GM23338 (cell line): ENCODE results near the gene COL9A1. TPM values are rescaled to one million over a fixed set of nuclear protein-coding genes. Genes with fewer than 3 reads are reported as not detected.

ENCODE experiments used
- ATAC-seq: fragments of 200-7000 bp; cut with Tn5 transposase; 3 replicates; pipeline ENCODE4 v1.9.1; 2020
- DNase-seq: peaks from one replicate; pipeline ENCODE4 v3.0.0-alpha.2; 2015; ENCODE audit warnings: low spot score
- H2AFZ ChIP-seq: fragments of 200-600 bp; sonication (generic); 2 replicates; pipeline ENCODE4 v1.8.0; 2016; ENCODE audit warnings: antibody characterized with exemption, mild to moderate bottlenecking, moderate library complexity
- H3F3A ChIP-seq: fragments of 200-600 bp; sonication (generic); replicated peaks from 2 replicates; pipeline ENCODE4 v1.8.0; 2017; ENCODE audit warnings: antibody characterized with exemption, mixed run types, low read depth
- H3K27ac ChIP-seq: fragments of 200-600 bp; sonication (generic); 2 replicates; pipeline ENCODE4 v1.6.1; 2016; ENCODE audit warnings: low read depth
- H3K27me3 ChIP-seq: fragments of 200-600 bp; sonication (generic); 2 replicates; pipeline ENCODE4 v1.8.0; 2016; ENCODE audit warnings: mild to moderate bottlenecking, mixed run types, moderate library complexity; ENCODE audit not compliant: insufficient read depth
- H3K36me3 ChIP-seq: fragments of 200-600 bp; sonication (generic); 2 replicates; pipeline ENCODE4 v1.8.0; 2016; ENCODE audit warnings: mild to moderate bottlenecking; ENCODE audit not compliant: insufficient read depth
- H3K4me1 ChIP-seq: fragments of 200-600 bp; sonication (generic); 2 replicates; pipeline ENCODE4 v1.8.0; 2016; ENCODE audit warnings: mild to moderate bottlenecking, moderate library complexity; ENCODE audit not compliant: insufficient read depth
- H3K4me2 ChIP-seq: fragments of 200-600 bp; sonication (generic); 2 replicates; pipeline ENCODE4 v1.7.1; 2017; ENCODE audit warnings: mixed run types
- H3K4me3 ChIP-seq: fragments of 200-600 bp; sonication (generic); 2 replicates; pipeline ENCODE4 v1.6.1; 2016; ENCODE audit warnings: mixed run types
- H3K79me2 ChIP-seq: fragments of 200-600 bp; sonication (generic); replicated peaks from 2 replicates; pipeline ENCODE4 v1.8.0; 2017; ENCODE audit warnings: mild to moderate bottlenecking; ENCODE audit not compliant: insufficient read depth
- H3K9me2 ChIP-seq: fragments of 200-600 bp; sonication (generic); 2 replicates; pipeline ENCODE4 v1.8.0; 2017; ENCODE audit not compliant: insufficient read depth
- H4K20me1 ChIP-seq: fragments of 200-600 bp; sonication (generic); replicated peaks from 2 replicates; pipeline ENCODE4 v1.8.0; 2017; ENCODE audit warnings: mild to moderate bottlenecking; ENCODE audit not compliant: insufficient read depth
- H3K27ac Mint-ChIP-seq: 2 replicates; pipeline ENCODE4 v1.8.0; 2020; ENCODE audit warnings: inconsistent platforms, mild to moderate bottlenecking, moderate library complexity, mixed read lengths
- H3K27me3 Mint-ChIP-seq: 3 replicates; pipeline ENCODE4 v1.8.0; 2022; ENCODE audit warnings: low read depth, mild to moderate bottlenecking, moderate library complexity, mixed read lengths, inconsistent platforms; ENCODE audit not compliant: insufficient read depth, poor library complexity
- H3K36me3 Mint-ChIP-seq: 3 replicates; pipeline ENCODE4 v1.8.0; 2021; ENCODE audit warnings: low read depth, mild to moderate bottlenecking, inconsistent platforms, moderate library complexity, mixed read lengths
- H3K4me1 Mint-ChIP-seq: 3 replicates; pipeline ENCODE4 v1.8.0; 2020; ENCODE audit warnings: mild to moderate bottlenecking, inconsistent platforms, mixed read lengths
- H3K4me3 Mint-ChIP-seq: 3 replicates; pipeline ENCODE4 v1.8.0; 2021; ENCODE audit warnings: moderate library complexity, mild to moderate bottlenecking, inconsistent platforms, mixed read lengths
- H3K9me3 Mint-ChIP-seq: 3 replicates; pipeline ENCODE4 v1.8.0; 2020; ENCODE audit warnings: moderate library complexity, mild to moderate bottlenecking, inconsistent platforms, mixed read lengths
- EZH2 ChIP-seq: fragments of 200-600 bp; sonication (generic); IDR thresholded peaks from one replicate; pipeline ENCODE4 v1.8.0; 2017; ENCODE audit warnings: antibody characterized with exemption, mild to moderate bottlenecking, low read depth; ENCODE audit not compliant: unreplicated experiment
- EZH2phosphoT487 ChIP-seq: fragments of 200-600 bp; sonication (generic); IDR thresholded peaks from one replicate; pipeline ENCODE4 v1.8.1; 2018; ENCODE audit warnings: antibody characterized with exemption; ENCODE audit not compliant: unreplicated experiment
- NANOG ChIP-seq: IDR thresholded peaks from 2 replicates; pipeline ENCODE4 v1.6.1; 2016; ENCODE audit warnings: antibody characterized with exemption, borderline replicate concordance
- POLR2AphosphoS5 ChIP-seq: IDR thresholded peaks from 2 replicates; pipeline ENCODE4 v1.6.1; 2016; ENCODE audit warnings: antibody characterized with exemption, low read depth
- STAT1 ChIP-seq: IDR thresholded peaks from one replicate; pipeline ENCODE4 v1.6.1; 2016; ENCODE audit warnings: antibody characterized with exemption; ENCODE audit not compliant: unreplicated experiment
- ZNF331 ChIP-seq: fragments of 250-450 bp; sonication (Bioruptor Pico); IDR thresholded peaks from 2 replicates; pipeline ENCODE4 v1.5.0; 2020; ENCODE audit warnings: low read depth, mild to moderate bottlenecking, moderate library complexity
- polyA plus RNA-seq: library from polyadenylated mRNA; unstranded; fragments of >200 nt; fragmentation: Nextera tagmentation; extraction: Ambion mirVana; gene quantifications from 2 replicates; pipeline ENCODE4 v1.2.1, GENCODE V29; 2016
- total RNA-seq: library from RNA; depleted of rRNA; stranded (reverse); fragments of >200 nt; shearing (Covaris generic); gene quantifications from 2 replicates; pipeline ENCODE4 v1.2.3, GENCODE V29; 2014
- TF ChIP-seq, protein P1 (sequence below): fragments of 250-450 bp; sonication (Bioruptor Pico); IDR thresholded peaks from 2 replicates; pipeline ENCODE4 v1.5.0; 2020; ENCODE audit warnings: mild to moderate bottlenecking, moderate library complexity
- TF ChIP-seq, protein P2 (sequence below), 2 experiments: fragments of 200-600 bp in 1 of 2; sonication (generic) in 1 of 2; conservative IDR thresholded peaks; 2 replicates each; pipeline versions ENCODE4 v1.5.1 to v1.6.1; 2016 to 2017; ENCODE audit warnings: antibody characterized with exemption in 2 of 2, low read depth in 2 of 2, mild to moderate bottlenecking in 2 of 2, moderate library complexity in 1 of 2
- TF ChIP-seq, protein P3 (sequence below): IDR thresholded peaks from 2 replicates; pipeline ENCODE4 v1.6.1; 2016; ENCODE audit warnings: antibody characterized with exemption

COL9A1 gene
- total and polyA plus RNA-seq, 2 experiments from 2014 or later: 16.0 to 20.3 TPM

DNA sequence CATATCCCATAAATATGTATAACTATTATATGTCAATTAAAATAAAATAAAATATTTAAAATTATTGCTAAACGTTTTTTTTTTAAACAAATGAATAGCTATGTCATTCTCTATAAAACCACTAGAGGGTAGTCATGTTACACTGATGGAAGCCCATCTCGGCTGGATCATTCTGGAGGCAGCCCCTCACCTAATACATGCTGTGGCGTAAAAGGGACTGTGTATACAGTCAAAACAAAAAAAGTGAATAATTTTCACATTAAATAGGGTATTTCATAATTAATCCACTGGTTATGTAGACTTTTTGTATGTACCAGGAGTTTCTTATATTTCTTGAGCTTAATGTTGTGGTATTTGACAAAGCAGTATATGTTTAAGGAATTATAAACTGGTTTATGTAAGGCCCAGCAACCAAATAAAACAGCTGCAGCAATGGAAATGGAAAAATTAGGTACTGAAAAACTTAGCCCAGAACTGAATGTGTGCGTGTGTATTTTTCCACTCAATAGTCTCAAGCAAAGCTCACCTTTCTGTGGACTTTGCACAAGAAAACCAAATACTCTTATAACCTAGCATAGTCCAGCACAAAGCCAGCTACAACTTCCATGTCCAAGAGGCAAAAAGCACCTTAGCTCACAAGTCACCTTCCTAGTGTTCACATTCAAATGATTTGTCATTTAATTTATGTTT is 81.7 kb downstream of the COL9A1 start:
- H4K20me1 ChIP-seq: no peaks in the 10 kb centered on the region
- Mint-ChIP-seq H3K4me1 (no peaks in the 10 kb centered on the region; the same call in 2 of the 3 replicates), H3K4me3 (no peak overlapping the region), H3K9me3 (no peaks in the 10 kb centered on the region; the same call in 2 of the 3 replicates), H3K27ac (no peak overlapping the region; the same call in 1 of the 2 replicates), H3K36me3 (no peaks in the 10 kb centered on the region), H3K27me3 (peaks cover 2% of the 10 kb centered on the region)
- TF ChIP-seq, protein P1, sequence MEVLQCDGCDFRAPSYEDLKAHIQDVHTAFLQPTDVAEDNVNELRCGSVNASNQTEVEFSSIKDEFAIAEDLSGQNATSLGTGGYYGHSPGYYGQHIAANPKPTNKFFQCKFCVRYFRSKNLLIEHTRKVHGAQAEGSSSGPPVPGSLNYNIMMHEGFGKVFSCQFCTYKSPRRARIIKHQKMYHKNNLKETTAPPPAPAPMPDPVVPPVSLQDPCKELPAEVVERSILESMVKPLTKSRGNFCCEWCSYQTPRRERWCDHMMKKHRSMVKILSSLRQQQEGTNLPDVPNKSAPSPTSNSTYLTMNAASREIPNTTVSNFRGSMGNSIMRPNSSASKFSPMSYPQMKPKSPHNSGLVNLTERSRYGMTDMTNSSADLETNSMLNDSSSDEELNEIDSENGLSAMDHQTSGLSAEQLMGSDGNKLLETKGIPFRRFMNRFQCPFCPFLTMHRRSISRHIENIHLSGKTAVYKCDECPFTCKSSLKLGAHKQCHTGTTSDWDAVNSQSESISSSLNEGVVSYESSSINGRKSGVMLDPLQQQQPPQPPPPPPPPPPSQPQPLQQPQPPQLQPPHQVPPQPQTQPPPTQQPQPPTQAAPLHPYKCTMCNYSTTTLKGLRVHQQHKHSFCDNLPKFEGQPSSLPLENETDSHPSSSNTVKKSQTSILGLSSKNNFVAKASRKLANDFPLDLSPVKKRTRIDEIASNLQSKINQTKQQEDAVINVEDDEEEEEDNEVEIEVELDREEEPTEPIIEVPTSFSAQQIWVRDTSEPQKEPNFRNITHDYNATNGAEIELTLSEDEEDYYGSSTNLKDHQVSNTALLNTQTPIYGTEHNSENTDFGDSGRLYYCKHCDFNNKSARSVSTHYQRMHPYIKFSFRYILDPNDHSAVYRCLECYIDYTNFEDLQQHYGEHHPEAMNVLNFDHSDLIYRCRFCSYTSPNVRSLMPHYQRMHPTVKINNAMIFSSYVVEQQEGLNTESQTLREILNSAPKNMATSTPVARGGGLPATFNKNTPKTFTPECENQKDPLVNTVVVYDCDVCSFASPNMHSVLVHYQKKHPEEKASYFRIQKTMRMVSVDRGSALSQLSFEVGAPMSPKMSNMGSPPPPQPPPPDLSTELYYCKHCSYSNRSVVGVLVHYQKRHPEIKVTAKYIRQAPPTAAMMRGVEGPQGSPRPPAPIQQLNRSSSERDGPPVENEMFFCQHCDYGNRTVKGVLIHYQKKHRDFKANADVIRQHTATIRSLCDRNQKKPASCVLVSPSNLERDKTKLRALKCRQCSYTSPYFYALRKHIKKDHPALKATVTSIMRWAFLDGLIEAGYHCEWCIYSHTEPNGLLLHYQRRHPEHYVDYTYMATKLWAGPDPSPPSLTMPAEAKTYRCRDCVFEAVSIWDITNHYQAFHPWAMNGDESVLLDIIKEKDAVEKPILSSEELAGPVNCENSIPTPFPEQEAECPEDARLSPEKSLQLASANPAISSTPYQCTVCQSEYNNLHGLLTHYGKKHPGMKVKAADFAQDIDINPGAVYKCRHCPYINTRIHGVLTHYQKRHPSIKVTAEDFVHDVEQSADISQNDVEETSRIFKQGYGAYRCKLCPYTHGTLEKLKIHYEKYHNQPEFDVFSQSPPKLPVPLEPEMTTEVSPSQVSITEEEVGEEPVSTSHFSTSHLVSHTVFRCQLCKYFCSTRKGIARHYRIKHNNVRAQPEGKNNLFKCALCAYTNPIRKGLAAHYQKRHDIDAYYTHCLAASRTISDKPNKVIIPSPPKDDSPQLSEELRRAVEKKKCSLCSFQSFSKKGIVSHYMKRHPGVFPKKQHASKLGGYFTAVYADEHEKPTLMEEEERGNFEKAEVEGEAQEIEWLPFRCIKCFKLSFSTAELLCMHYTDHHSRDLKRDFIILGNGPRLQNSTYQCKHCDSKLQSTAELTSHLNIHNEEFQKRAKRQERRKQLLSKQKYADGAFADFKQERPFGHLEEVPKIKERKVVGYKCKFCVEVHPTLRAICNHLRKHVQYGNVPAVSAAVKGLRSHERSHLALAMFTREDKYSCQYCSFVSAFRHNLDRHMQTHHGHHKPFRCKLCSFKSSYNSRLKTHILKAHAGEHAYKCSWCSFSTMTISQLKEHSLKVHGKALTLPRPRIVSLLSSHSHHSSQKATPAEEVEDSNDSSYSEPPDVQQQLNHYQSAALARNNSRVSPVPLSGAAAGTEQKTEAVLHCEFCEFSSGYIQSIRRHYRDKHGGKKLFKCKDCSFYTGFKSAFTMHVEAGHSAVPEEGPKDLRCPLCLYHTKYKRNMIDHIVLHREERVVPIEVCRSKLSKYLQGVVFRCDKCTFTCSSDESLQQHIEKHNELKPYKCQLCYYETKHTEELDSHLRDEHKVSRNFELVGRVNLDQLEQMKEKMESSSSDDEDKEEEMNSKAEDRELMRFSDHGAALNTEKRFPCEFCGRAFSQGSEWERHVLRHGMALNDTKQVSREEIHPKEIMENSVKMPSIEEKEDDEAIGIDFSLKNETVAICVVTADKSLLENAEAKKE: no peak
- no peak for TF ChIP-seq EZH2phosphoT487
- no peak for TF ChIP-seq POLR2AphosphoS5
- TF ChIP-seq NANOG: no peak
- TF ChIP-seq STAT1: no peak
- TF ChIP-seq, protein P2, sequence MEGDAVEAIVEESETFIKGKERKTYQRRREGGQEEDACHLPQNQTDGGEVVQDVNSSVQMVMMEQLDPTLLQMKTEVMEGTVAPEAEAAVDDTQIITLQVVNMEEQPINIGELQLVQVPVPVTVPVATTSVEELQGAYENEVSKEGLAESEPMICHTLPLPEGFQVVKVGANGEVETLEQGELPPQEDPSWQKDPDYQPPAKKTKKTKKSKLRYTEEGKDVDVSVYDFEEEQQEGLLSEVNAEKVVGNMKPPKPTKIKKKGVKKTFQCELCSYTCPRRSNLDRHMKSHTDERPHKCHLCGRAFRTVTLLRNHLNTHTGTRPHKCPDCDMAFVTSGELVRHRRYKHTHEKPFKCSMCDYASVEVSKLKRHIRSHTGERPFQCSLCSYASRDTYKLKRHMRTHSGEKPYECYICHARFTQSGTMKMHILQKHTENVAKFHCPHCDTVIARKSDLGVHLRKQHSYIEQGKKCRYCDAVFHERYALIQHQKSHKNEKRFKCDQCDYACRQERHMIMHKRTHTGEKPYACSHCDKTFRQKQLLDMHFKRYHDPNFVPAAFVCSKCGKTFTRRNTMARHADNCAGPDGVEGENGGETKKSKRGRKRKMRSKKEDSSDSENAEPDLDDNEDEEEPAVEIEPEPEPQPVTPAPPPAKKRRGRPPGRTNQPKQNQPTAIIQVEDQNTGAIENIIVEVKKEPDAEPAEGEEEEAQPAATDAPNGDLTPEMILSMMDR (conservative IDR thresholded peaks at IDR 0.05; ENCODE audit: low read depth in 2 of 2): peak; percentile 72 to 76
- TF ChIP-seq ZNF331 (CRISPR knock-in tag): no peak
- TF ChIP-seq, protein P3, sequence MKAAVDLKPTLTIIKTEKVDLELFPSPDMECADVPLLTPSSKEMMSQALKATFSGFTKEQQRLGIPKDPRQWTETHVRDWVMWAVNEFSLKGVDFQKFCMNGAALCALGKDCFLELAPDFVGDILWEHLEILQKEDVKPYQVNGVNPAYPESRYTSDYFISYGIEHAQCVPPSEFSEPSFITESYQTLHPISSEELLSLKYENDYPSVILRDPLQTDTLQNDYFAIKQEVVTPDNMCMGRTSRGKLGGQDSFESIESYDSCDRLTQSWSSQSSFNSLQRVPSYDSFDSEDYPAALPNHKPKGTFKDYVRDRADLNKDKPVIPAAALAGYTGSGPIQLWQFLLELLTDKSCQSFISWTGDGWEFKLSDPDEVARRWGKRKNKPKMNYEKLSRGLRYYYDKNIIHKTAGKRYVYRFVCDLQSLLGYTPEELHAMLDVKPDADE: no peak
- no peak for TF ChIP-seq EZH2
- H3K36me3 ChIP-seq: no peaks in the 10 kb centered on the region
- no peaks in the 10 kb centered on the region for H3K4me1 ChIP-seq
- H3K27me3 ChIP-seq: no peaks in the 10 kb centered on the region
- no peaks in the 10 kb centered on the region for H3K79me2 ChIP-seq
- peak; percentile 71 for DNase-seq
- no peak overlapping the region for H2AFZ ChIP-seq
- H3K4me3 ChIP-seq: no peak overlapping the region
- no peak overlapping the region for H3K4me2 ChIP-seq
- no peak overlapping the region for H3K27ac ChIP-seq
- H3F3A ChIP-seq: no peaks in the 10 kb centered on the region
- ATAC-seq: peak; percentile 82
- no peaks in the 10 kb centered on the region for H3K9me2 ChIP-seq
